IMR-90 (cell line): ENCODE data around the gene PLA2G4A. TPM values are rescaled to one million over a fixed set of nuclear protein-coding genes. Genes with fewer than 3 reads are reported as not detected.

Source experiments
- ATAC-seq: fragments of 200-7000 bp; cut with Tn5 transposase; 2 replicates; pipeline ENCODE4 v1.9.1; 2020; ENCODE audit warnings: low read depth, mild to moderate bottlenecking, moderate library complexity
- BruUV-seq: library from RNA; stranded (reverse); fragments of 400-500 nt; replicated peaks from 2 replicates; lab custom pipeline; 2021; lab: Mats Ljungman, UMichigan
- CTCF ChIA-PET: fragments of 300-600 bp; formaldehyde crosslinking; extraction: SDS; loops from one replicate; lab custom pipeline; 2021; ENCODE audit warnings: antibody characterized with exemption; lab: Yijun Ruan, JAX
- POLR2A ChIA-PET: fragments of 300-600 bp; sonication (Branson Sonifier 250); formaldehyde crosslinking; loops from one replicate; lab custom pipeline; 2022; ENCODE audit warnings: antibody characterized with exemption; ENCODE audit not compliant: unreplicated experiment; lab: Charles Lee
- DNase-seq: peaks from one replicate; pipeline ENCODE4 v3.0.0; 2013
- H2AFZ ChIP-seq: replicated peaks from 2 replicates; pipeline ENCODE3; 2013; ENCODE audit warnings: low read length, mild to moderate bottlenecking; ENCODE audit not compliant: poor library complexity
- H2AK5ac ChIP-seq: 2 replicates; pipeline ENCODE4 v1.6.1; 2013; ENCODE audit warnings: low read depth, low read length, inconsistent platforms
- H2AK9ac ChIP-seq: replicated peaks from 2 replicates; pipeline ENCODE3; 2013; ENCODE audit warnings: mild to moderate bottlenecking, low read depth, low read length, moderate library complexity; ENCODE audit not compliant: poor library complexity
- H2BK120ac ChIP-seq: 2 replicates; pipeline ENCODE4 v1.6.1; 2013; ENCODE audit warnings: low read depth, low read length, inconsistent platforms
- H2BK15ac ChIP-seq: 3 replicates; pipeline ENCODE4 v1.6.1; 2013; ENCODE audit warnings: low read depth, low read length, inconsistent platforms
- H2BK20ac ChIP-seq: 2 replicates; pipeline ENCODE4 v1.6.1; 2013; ENCODE audit warnings: low read depth, mild to moderate bottlenecking, inconsistent platforms, low read length, moderate library complexity
- H2BK5ac ChIP-seq: 2 replicates; pipeline ENCODE4 v1.6.1; 2013; ENCODE audit warnings: mild to moderate bottlenecking, low read depth, low read length, inconsistent platforms; ENCODE audit not compliant: poor library complexity, severe bottlenecking
- H3K14ac ChIP-seq: replicated peaks from 2 replicates; pipeline ENCODE4 v1.6.1; 2013; ENCODE audit warnings: low read depth, low read length, inconsistent platforms
- H3K18ac ChIP-seq: 2 replicates; pipeline ENCODE4 v1.6.1; 2013; ENCODE audit warnings: low read depth, low read length, control low read depth
- H3K23ac ChIP-seq: 2 replicates; pipeline ENCODE4 v1.6.1; 2013; ENCODE audit warnings: low read depth, low read length, inconsistent platforms
- H3K27ac ChIP-seq: 2 replicates; pipeline ENCODE4 v1.5.1; 2013; ENCODE audit warnings: mild to moderate bottlenecking, control low read depth, low read length; ENCODE audit not compliant: insufficient read depth
- H3K27me3 ChIP-seq: 2 replicates; pipeline ENCODE4 v1.6.1; 2013; ENCODE audit warnings: low read length; ENCODE audit not compliant: control insufficient read depth, insufficient read depth
- H3K36me3 ChIP-seq: 2 replicates; pipeline ENCODE4 v1.6.1; 2013; ENCODE audit warnings: low read length, mixed read lengths; ENCODE audit not compliant: control insufficient read depth, insufficient read depth
- H3K4ac ChIP-seq: 2 replicates; pipeline ENCODE4 v1.6.1; 2013; ENCODE audit warnings: low read depth, low read length, inconsistent platforms
- H3K4me1 ChIP-seq: 2 replicates; pipeline ENCODE4 v1.6.1; 2013; ENCODE audit warnings: low read length, mixed read lengths; ENCODE audit not compliant: control insufficient read depth, insufficient read depth
- H3K4me2 ChIP-seq: 2 replicates; pipeline ENCODE4 v1.6.1; 2013; ENCODE audit warnings: low read depth, mild to moderate bottlenecking, control low read depth, low read length, moderate library complexity
- H3K4me3 ChIP-seq: 2 replicates; pipeline ENCODE4 v1.5.1; 2013; ENCODE audit warnings: low read depth, mild to moderate bottlenecking, control low read depth, low read length, moderate library complexity; ENCODE audit not compliant: insufficient read depth
- H3K56ac ChIP-seq: 2 replicates; pipeline ENCODE4 v1.6.1; 2013; ENCODE audit warnings: low read length, inconsistent platforms; ENCODE audit not compliant: insufficient read depth; ENCODE audit errors: extremely low read depth
- H3K79me1 ChIP-seq, 2 experiments: 2 replicates each; pipeline ENCODE4 v1.6.1; 2013; ENCODE audit warnings: low read length in 2 of 2, inconsistent platforms in 1 of 2, low read depth in 1 of 2
- H3K9ac ChIP-seq: 2 replicates; pipeline ENCODE4 v1.6.1; 2013; ENCODE audit warnings: low read depth, low read length, control low read depth
- H3K9me1 ChIP-seq: 2 replicates; pipeline ENCODE4 v1.6.1; 2013; ENCODE audit warnings: low read length, inconsistent platforms; ENCODE audit not compliant: insufficient read depth
- H3K9me3 ChIP-seq: 2 replicates; pipeline ENCODE4 v1.6.1; 2013; ENCODE audit warnings: low read length; ENCODE audit not compliant: control insufficient read depth, insufficient read depth
- H4K20me1 ChIP-seq: 2 replicates; pipeline ENCODE4 v1.6.1; 2013; ENCODE audit warnings: low read length, inconsistent platforms; ENCODE audit not compliant: insufficient read depth
- H4K5ac ChIP-seq: 2 replicates; pipeline ENCODE4 v1.6.1; 2013; ENCODE audit warnings: mild to moderate bottlenecking, low read depth, low read length, control low read depth
- H4K8ac ChIP-seq, 2 experiments: 2 replicates each; pipeline ENCODE4 v1.6.1; 2013; ENCODE audit warnings: low read depth in 2 of 2, low read length in 2 of 2, control low read depth in 1 of 2, inconsistent platforms in 1 of 2
- H4K91ac ChIP-seq: 2 replicates; pipeline ENCODE4 v1.6.1; 2013; ENCODE audit warnings: low read depth, low read length, inconsistent platforms; ENCODE audit not compliant: insufficient read depth
- BHLHE40 ChIP-seq: fragments of 150-350 bp; IDR thresholded peaks from 2 replicates; pipeline ENCODE4 v1.6.1; 2016; ENCODE audit warnings: mild to moderate bottlenecking, low read depth, low read length
- CEBPB ChIP-seq: IDR thresholded peaks from 2 replicates; pipeline ENCODE4 v1.6.1; 2012; ENCODE audit warnings: low read depth, low read length, improper control_type of control experiment
- CHD1 ChIP-seq: IDR thresholded peaks from 2 replicates; pipeline ENCODE4 v1.6.1; 2012; ENCODE audit warnings: low read depth, low read length, improper control_type of control experiment
- ELK1 ChIP-seq: fragments of 150-350 bp; IDR thresholded peaks from 2 replicates; pipeline ENCODE4 v1.6.1; 2016; ENCODE audit warnings: low read depth, mild to moderate bottlenecking, low read length, moderate library complexity, borderline replicate concordance
- FOS ChIP-seq: fragments of 150-350 bp; IDR thresholded peaks from 2 replicates; pipeline ENCODE4 v1.6.1; 2016; ENCODE audit warnings: low read depth, low read length
- MAFK ChIP-seq: IDR thresholded peaks from 2 replicates; pipeline ENCODE4 v1.6.1; 2012; ENCODE audit warnings: low read depth, low read length, improper control_type of control experiment
- MAZ ChIP-seq: IDR thresholded peaks from 2 replicates; pipeline ENCODE4 v1.6.1; 2012; ENCODE audit warnings: low read depth, mild to moderate bottlenecking, low read length, improper control_type of control experiment, moderate library complexity, borderline replicate concordance
- MXI1 ChIP-seq: IDR thresholded peaks from 2 replicates; pipeline ENCODE4 v1.6.1; 2012; ENCODE audit warnings: low read depth, mild to moderate bottlenecking, low read length, moderate library complexity, borderline replicate concordance
- NFE2L2 ChIP-seq: fragments of 150-350 bp; IDR thresholded peaks from 2 replicates; pipeline ENCODE4 v1.6.1; 2016; ENCODE audit warnings: low read depth, mild to moderate bottlenecking, low read length
- POLR2A ChIP-seq: IDR thresholded peaks from 2 replicates; pipeline ENCODE4 v1.6.1; 2012; ENCODE audit warnings: mild to moderate bottlenecking, low read depth, low read length
- RAD21 ChIP-seq: IDR thresholded peaks from 2 replicates; pipeline ENCODE4 v1.6.1; 2012; ENCODE audit warnings: low read length, improper control_type of control experiment
- RCOR1 ChIP-seq: IDR thresholded peaks from 2 replicates; pipeline ENCODE4 v1.6.1; 2012; ENCODE audit warnings: mild to moderate bottlenecking, low read length, improper control_type of control experiment; ENCODE audit not compliant: insufficient replicate concordance
- RFX5 ChIP-seq: IDR thresholded peaks from 2 replicates; pipeline ENCODE4 v1.8.0; 2012; ENCODE audit warnings: low read depth, mild to moderate bottlenecking, low read length, moderate library complexity
- SMC3 ChIP-seq: fragments of 150-350 bp; IDR thresholded peaks from 2 replicates; pipeline ENCODE4 v1.6.1; 2016; ENCODE audit warnings: low read depth, mild to moderate bottlenecking, antibody characterized with exemption, low read length, moderate library complexity
- USF2 ChIP-seq: fragments of 150-350 bp; IDR thresholded peaks from 2 replicates; pipeline ENCODE4 v1.6.1; 2017; ENCODE audit warnings: mild to moderate bottlenecking, antibody characterized with exemption, low read length, low read depth
- WGBS, 2 experiments: methylation state at CpG; one replicate each; pipeline versions ENCODE4 v1.1.5 to v1.1.7; 2013; ENCODE audit warnings: missing lambda C conversion rate in 2 of 2; ENCODE audit not compliant: insufficient read length in 1 of 2; ENCODE audit errors: extremely low coverage in 2 of 2; 5-methylcytosine and 5-hydroxymethylcytosine counted together
- dilution Hi-C: fragments of 300-500 bp; cut with HindIII; formaldehyde crosslinking; loops from one replicate; pipeline ENCODE4 v1.14.3; 2018; ENCODE audit warnings: low sequenced_read_pairs; ENCODE audit not compliant: unreplicated experiment
- in situ Hi-C: fragments of 300-500 bp; cut with MboI; formaldehyde crosslinking; loops from 3 replicates; pipeline ENCODE4 v1.14.3; 2019; ENCODE audit warnings: low sequenced_read_pairs, inconsistent platforms, mixed read lengths
- intact Hi-C: fragments of 100-400 bp; cut with micrococcal nuclease; formaldehyde crosslinking; loops from 2 replicates; pipeline ENCODE4 v1.10.0; 2022
- polyA plus RNA-seq, 3 experiments: library from polyadenylated mRNA; depleted of rRNA; stranded (reverse); fragments of >200 nt; gene quantifications; 2 replicates each; pipeline ENCODE4 v1.2.3, GENCODE V29; 2012; ENCODE audit warnings: low replicate concordance in 1 of 3
- total RNA-seq: library from RNA; depleted of rRNA; stranded (reverse); fragments of >200 nt; gene quantifications from 2 replicates; pipeline ENCODE4 v1.2.3, GENCODE V29; 2012
- TF ChIP-seq, protein P1 (sequence below): conservative IDR thresholded peaks from 2 replicates; pipeline ENCODE4 v1.5.1; 2012; ENCODE audit warnings: mild to moderate bottlenecking, low read depth, low read length, improper control_type of control experiment

Gene PLA2G4A
- total and polyA plus RNA-seq, 2 of the 4 experiments (the other 2 are of a cell fraction) = 1.6 to 3.8 TPM

GRCh38 chr1:186937016-186937670 is 108.4 kb downstream of the PLA2G4A start:
- Histone ChIP-seq H3K9me3 (no peaks in the 10 kb centered on the region), H3K36me3 (no peaks in the 10 kb centered on the region), H2BK120ac (no peak overlapping the region), H2AFZ (no peak overlapping the region), H3K4me2 (no peak overlapping the region), H4K91ac (no peak overlapping the region), H2AK5ac (no peak overlapping the region), H2AK9ac (no peak overlapping the region), H3K18ac (no peak overlapping the region), H3K4me1 (no peaks in the 10 kb centered on the region), H2BK15ac (no peak overlapping the region), H3K27me3 (no peaks in the 10 kb centered on the region), H3K9me1 (no peaks in the 10 kb centered on the region), H2BK20ac (no peak overlapping the region), H3K56ac (no peak overlapping the region), H2BK5ac (no peak overlapping the region), H3K79me1 (no peaks in the 10 kb centered on the region), H3K14ac (no peak overlapping the region), H3K4me3 (no peak overlapping the region), H4K5ac (no peak overlapping the region), H4K8ac (no peak overlapping the region), H3K9ac (no peak overlapping the region), H4K20me1 (no peaks in the 10 kb centered on the region), H3K4ac (no peak overlapping the region), H3K23ac (no peak overlapping the region), H3K27ac (no peak overlapping the region)
- no CpG with 5 or more reads among the region's 3 CpGs for WGBS, 2 experiments
- dilution Hi-C loops = no loop called here
- POLR2A ChIA-PET = no interaction called here
- DNase-seq = no peak
- BruUV-seq = no TSS peak
- TF ChIP-seq CEBPB (no peak), CHD1 (no peak), BHLHE40 (no peak), NFE2L2 (no peak), RFX5 (no peak), ELK1 (no peak), MXI1 (no peak), POLR2A (no peak), FOS (no peak), USF2 (no peak), MAZ (no peak), RAD21 (no peak), SMC3 (no peak), RCOR1 (no peak), MAFK (no peak)
- TF ChIP-seq, protein P1, sequence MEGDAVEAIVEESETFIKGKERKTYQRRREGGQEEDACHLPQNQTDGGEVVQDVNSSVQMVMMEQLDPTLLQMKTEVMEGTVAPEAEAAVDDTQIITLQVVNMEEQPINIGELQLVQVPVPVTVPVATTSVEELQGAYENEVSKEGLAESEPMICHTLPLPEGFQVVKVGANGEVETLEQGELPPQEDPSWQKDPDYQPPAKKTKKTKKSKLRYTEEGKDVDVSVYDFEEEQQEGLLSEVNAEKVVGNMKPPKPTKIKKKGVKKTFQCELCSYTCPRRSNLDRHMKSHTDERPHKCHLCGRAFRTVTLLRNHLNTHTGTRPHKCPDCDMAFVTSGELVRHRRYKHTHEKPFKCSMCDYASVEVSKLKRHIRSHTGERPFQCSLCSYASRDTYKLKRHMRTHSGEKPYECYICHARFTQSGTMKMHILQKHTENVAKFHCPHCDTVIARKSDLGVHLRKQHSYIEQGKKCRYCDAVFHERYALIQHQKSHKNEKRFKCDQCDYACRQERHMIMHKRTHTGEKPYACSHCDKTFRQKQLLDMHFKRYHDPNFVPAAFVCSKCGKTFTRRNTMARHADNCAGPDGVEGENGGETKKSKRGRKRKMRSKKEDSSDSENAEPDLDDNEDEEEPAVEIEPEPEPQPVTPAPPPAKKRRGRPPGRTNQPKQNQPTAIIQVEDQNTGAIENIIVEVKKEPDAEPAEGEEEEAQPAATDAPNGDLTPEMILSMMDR = no peak
- no peak for ATAC-seq
- in situ Hi-C loops = no loop called here
- intact Hi-C loops = no loop called here
- CTCF ChIA-PET = interaction anchor here (0.7 kb wide), 1 partner anchor 31 kb away, joined by 3 read pairs; no protein-coding TSS in a partner anchor
